GM23248 (cell line): Measurements from ENCODE around the gene SLC2A6. TPM values are rescaled to one million over a fixed set of nuclear protein-coding genes. Genes with fewer than 3 reads are reported as not detected.

Source experiments
- DNase-seq: peaks from one replicate; pipeline ENCODE4 v3.0.0-alpha.2; 2015
- H2AFZ ChIP-seq: fragments of 200-600 bp; sonication (generic); 2 replicates; pipeline ENCODE4 v1.6.1; 2016; ENCODE audit warnings: antibody characterized with exemption
- H3F3A ChIP-seq: fragments of 200-600 bp; sonication (generic); 2 replicates; pipeline ENCODE4 v1.6.1; 2016; ENCODE audit warnings: mild to moderate bottlenecking, antibody characterized with exemption, mixed run types; ENCODE audit not compliant: insufficient read depth
- H3K27ac ChIP-seq: fragments of 200-600 bp; sonication (generic); 2 replicates; pipeline ENCODE4 v1.5.1; 2016; ENCODE audit warnings: mild to moderate bottlenecking
- H3K27me3 ChIP-seq: fragments of 200-600 bp; sonication (generic); replicated peaks from 2 replicates; pipeline ENCODE4 v1.6.1; 2016; ENCODE audit warnings: mild to moderate bottlenecking; ENCODE audit not compliant: insufficient read depth
- H3K36me3 ChIP-seq: fragments of 200-600 bp; sonication (generic); 2 replicates; pipeline ENCODE4 v1.6.1; 2016; ENCODE audit warnings: low read depth, mild to moderate bottlenecking
- H3K4me1 ChIP-seq: fragments of 200-600 bp; sonication (generic); 2 replicates; pipeline ENCODE4 v1.6.1; 2016; ENCODE audit warnings: mild to moderate bottlenecking; ENCODE audit not compliant: insufficient read depth
- H3K4me2 ChIP-seq: fragments of 200-600 bp; sonication (generic); one replicate; pipeline ENCODE4 v1.6.1; 2016; ENCODE audit warnings: mild to moderate bottlenecking; ENCODE audit not compliant: unreplicated experiment
- H3K4me3 ChIP-seq: fragments of 200-600 bp; sonication (generic); 2 replicates; pipeline ENCODE4 v1.5.1; 2016; ENCODE audit warnings: mild to moderate bottlenecking
- H3K79me2 ChIP-seq: fragments of 200-600 bp; sonication (generic); 2 replicates; pipeline ENCODE4 v1.6.1; 2016; ENCODE audit warnings: mild to moderate bottlenecking; ENCODE audit not compliant: insufficient read depth
- H3K9ac ChIP-seq: fragments of 200-600 bp; sonication (generic); 2 replicates; pipeline ENCODE4 v1.6.1; 2016; ENCODE audit warnings: mild to moderate bottlenecking
- H3K9me2 ChIP-seq: fragments of 200-600 bp; sonication (generic); 2 replicates; pipeline ENCODE4 v1.6.1; 2016; ENCODE audit warnings: mixed run types, mild to moderate bottlenecking, moderate library complexity; ENCODE audit not compliant: insufficient read depth
- H3K9me3 ChIP-seq: fragments of 200-600 bp; sonication (generic); one replicate; pipeline ENCODE4 v1.6.1; 2017; ENCODE audit warnings: low read depth
- H4K20me1 ChIP-seq: fragments of 200-600 bp; sonication (generic); 2 replicates; pipeline ENCODE4 v1.6.0; 2016; ENCODE audit not compliant: insufficient read depth
- EZH2 ChIP-seq: fragments of 200-600 bp; sonication (generic); IDR thresholded peaks from 2 replicates; pipeline ENCODE4 v1.6.1; 2018; ENCODE audit warnings: antibody characterized with exemption, mild to moderate bottlenecking; ENCODE audit not compliant: insufficient read depth, poor library complexity, severe bottlenecking
- EZH2phosphoT487 ChIP-seq: fragments of 200-600 bp; sonication (generic); IDR thresholded peaks from 2 replicates; pipeline ENCODE4 v1.6.1; 2018; ENCODE audit warnings: antibody characterized with exemption, moderate library complexity, mild to moderate bottlenecking, low read depth; ENCODE audit not compliant: insufficient read depth
- WGBS, 2 experiments: methylation state at CpG; one replicate each; pipeline ENCODE4 v1.1.6; 2015 to 2017; ENCODE audit warnings: low lambda C conversion rate in 2 of 2, low coverage in 1 of 2; ENCODE audit errors: missing lambda C conversion rate in 2 of 2; 5-methylcytosine and 5-hydroxymethylcytosine counted together
- in situ Hi-C: fragments of 300-500 bp; cut with MboI; formaldehyde crosslinking; loops from 2 replicates; pipeline ENCODE4 v1.15.0; 2020
- polyA plus RNA-seq: library from polyadenylated mRNA; unstranded; fragments of >200 nt; fragmentation: Nextera tagmentation; extraction: Ambion mirVana; gene quantifications from 2 replicates; pipeline ENCODE4 v1.2.1, GENCODE V29; 2016
- total RNA-seq: library from RNA; depleted of rRNA; stranded (reverse); fragments of >200 nt; shearing (Covaris generic); gene quantifications from 2 replicates; pipeline ENCODE4 v1.2.3, GENCODE V29; 2014

The SLC2A6 gene
- total and polyA plus RNA-seq, 2 experiments from 2014 or later = 6.8 to 12.0 TPM

- no peak overlapping the region for H3K9ac ChIP-seq
- no peak for TF ChIP-seq EZH2phosphoT487
- TF ChIP-seq EZH2 = no peak
- H3F3A ChIP-seq = no peaks in the 10 kb centered on the region
These were observed 40.0 kb upstream of the SLC2A6 start for GRCh38 chr9:133518706-133519449.

DNA sequence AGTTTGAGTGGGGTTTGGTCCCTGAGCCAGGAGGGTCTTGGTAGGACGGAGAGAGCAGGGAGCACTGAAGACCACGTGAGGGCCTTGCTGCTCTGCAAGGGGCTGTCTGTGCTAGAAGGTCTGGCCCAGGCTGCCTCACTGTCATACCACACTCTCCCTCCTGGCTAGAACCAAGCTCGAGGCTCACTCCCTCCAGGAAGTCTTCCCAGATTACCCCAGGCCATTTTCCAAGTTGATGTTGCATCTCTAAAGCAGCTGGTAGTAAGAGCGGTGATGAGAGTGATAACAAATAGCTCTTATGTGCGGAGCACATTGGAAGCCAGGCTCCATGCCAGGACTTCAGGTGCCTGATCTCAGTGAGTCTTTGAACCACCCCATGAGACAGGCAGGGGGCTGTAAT is 39.3 kb upstream of the SLC2A6 start:
- 71 to 72% methylated on average over 5 of the region's 5 CpGs for WGBS, 2 experiments
- DNase-seq = no peak
- H4K20me1 ChIP-seq = no peaks in the 10 kb centered on the region
- no peak overlapping the region for H3K27ac ChIP-seq
- no peaks in the 10 kb centered on the region for H3K9me2 ChIP-seq
- in situ Hi-C loops = no loop called here
- H3K4me1 ChIP-seq = no peaks in the 10 kb centered on the region
- TF ChIP-seq EZH2 (no peak), EZH2phosphoT487 (no peak)
- H3K79me2 ChIP-seq = no peaks in the 10 kb centered on the region
- no peak overlapping the region for H3K9ac ChIP-seq
- H3K9me3 ChIP-seq = no peaks in the 10 kb centered on the region
- H2AFZ ChIP-seq = no peak overlapping the region
- no peak overlapping the region for H3K4me3 ChIP-seq
- H3F3A ChIP-seq = no peaks in the 10 kb centered on the region
- H3K27me3 ChIP-seq = peaks cover 19% of the 10 kb centered on the region
- no peaks in the 10 kb centered on the region for H3K36me3 ChIP-seq
- H3K4me2 ChIP-seq = no peak overlapping the region

More at GRCh38 chr9:133518706-133519449, 40.0 kb upstream of the SLC2A6 start:
- Histone ChIP-seq H3K36me3 (no peaks in the 10 kb centered on the region), H4K20me1 (no peaks in the 10 kb centered on the region), H2AFZ (no peak overlapping the region), H3K79me2 (no peaks in the 10 kb centered on the region), H3K9me2 (no peaks in the 10 kb centered on the region), H3K4me2 (no peak overlapping the region), H3K27me3 (peaks cover 26% of the 10 kb centered on the region), H3K4me3 (no peak overlapping the region), H3K27ac (no peak overlapping the region), H3K4me1 (no peaks in the 10 kb centered on the region), H3K9me3 (no peaks in the 10 kb centered on the region)
- in situ Hi-C loops = no loop called here
- no peak for DNase-seq
- WGBS, 2 experiments = 78 to 82% methylated on average over 21 to 27 of the region's 27 CpGs

- Histone ChIP-seq H3K4me3 (no peak overlapping the region), H3K9ac (no peak overlapping the region), H3K27me3 (peaks cover 14% of the 10 kb centered on the region), H3K27ac (no peak overlapping the region), H3K4me1 (no peaks in the 10 kb centered on the region), H3K9me2 (no peaks in the 10 kb centered on the region), H4K20me1 (no peaks in the 10 kb centered on the region), H3K79me2 (no peaks in the 10 kb centered on the region), H3F3A (no peaks in the 10 kb centered on the region), H3K4me2 (no peak overlapping the region), H3K36me3 (no peaks in the 10 kb centered on the region), H2AFZ (no peak overlapping the region), H3K9me3 (no peaks in the 10 kb centered on the region)
- in situ Hi-C loops = no loop called here
- TF ChIP-seq EZH2phosphoT487 = no peak
- TF ChIP-seq EZH2 = no peak
- WGBS, 2 experiments = 53 to 58% methylated on average over 8 of the region's 8 CpGs
- DNase-seq = no peak
These were observed 38.8 kb upstream of the SLC2A6 start for GRCh38 chr9:133517711-133518110.

GRCh38 chr9:133516961-133517350 is 38.1 kb upstream of the SLC2A6 start:
- Histone ChIP-seq H3K4me3 (no peak overlapping the region), H4K20me1 (no peaks in the 10 kb centered on the region), H3K79me2 (no peaks in the 10 kb centered on the region), H3K9ac (no peak overlapping the region), H3K27me3 (peaks cover 13% of the 10 kb centered on the region), H3K9me2 (no peaks in the 10 kb centered on the region), H3K36me3 (no peaks in the 10 kb centered on the region), H3K9me3 (no peaks in the 10 kb centered on the region), H3K27ac (no peak overlapping the region), H3K4me1 (no peaks in the 10 kb centered on the region), H3K4me2 (no peak overlapping the region), H3F3A (no peaks in the 10 kb centered on the region), H2AFZ (no peak overlapping the region)
- WGBS, 2 experiments = 77 to 82% methylated on average over 9 of the region's 9 CpGs
- TF ChIP-seq EZH2phosphoT487 = no peak
- no peak for TF ChIP-seq EZH2
- no peak for DNase-seq
- in situ Hi-C loops = no loop called here
